Ovary (tissue), 3 donors: ENCODE data around the gene MSI2.

Experiments
- POLR2A ChIP-seq: fragments of 450-650 bp; IDR thresholded peaks from one replicate; pipeline ENCODE4 v1.6.1; 2017; ENCODE audit warnings: antibody characterized with exemption, mild to moderate bottlenecking, moderate library complexity
- TF ChIP-seq, protein P1 (sequence below), 3 donors: fragments of 450-650 bp in 2 of 3; fragments of 200-600 bp in 1 of 3; IDR thresholded peaks; one replicate each; pipeline versions ENCODE4 v1.5.1 to v1.8.0; 2016 to 2022; ENCODE audit warnings: antibody characterized with exemption in 3 of 3, mild to moderate bottlenecking in 1 of 3
- donor health status: DM: no; HTN: no; CAD: no.

DNA sequence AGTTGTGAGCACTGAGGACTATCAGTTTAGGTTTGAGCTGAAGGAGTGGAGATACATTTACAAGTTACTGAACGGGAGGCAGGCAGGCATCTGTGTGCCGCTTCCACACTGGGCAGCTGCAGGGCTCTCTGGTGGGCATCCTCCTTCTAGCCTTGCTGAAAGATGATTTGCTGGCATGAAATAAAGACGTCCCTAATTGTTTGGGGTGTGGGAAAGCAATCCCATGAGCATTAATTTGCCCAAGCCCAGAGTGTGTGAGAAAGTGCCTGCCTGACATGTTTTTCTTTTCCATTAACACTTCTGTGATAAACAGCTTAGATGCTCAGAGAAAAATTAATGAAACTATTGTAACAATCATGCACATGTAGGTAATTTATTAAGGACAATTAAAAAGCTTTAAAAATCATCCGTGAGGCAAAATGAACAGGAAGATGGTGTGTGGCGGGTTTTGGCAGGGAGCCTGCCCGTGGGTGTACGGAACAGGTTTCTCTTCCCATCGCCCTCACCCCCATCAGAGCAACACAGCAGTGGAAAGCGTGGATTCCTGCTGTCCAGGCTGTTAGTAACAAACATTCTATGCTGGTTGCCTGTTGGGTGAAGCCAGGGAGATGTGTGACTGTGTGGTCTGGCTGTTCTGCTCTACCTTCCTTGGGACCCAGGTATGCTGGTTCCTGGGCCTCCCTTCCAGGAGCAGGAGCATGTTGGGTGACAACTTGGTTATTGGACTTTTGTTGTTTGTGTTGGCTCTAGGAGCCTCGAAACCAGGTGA lies 191.9 kb downstream of the MSI2 start:
- TF ChIP-seq, protein P1, sequence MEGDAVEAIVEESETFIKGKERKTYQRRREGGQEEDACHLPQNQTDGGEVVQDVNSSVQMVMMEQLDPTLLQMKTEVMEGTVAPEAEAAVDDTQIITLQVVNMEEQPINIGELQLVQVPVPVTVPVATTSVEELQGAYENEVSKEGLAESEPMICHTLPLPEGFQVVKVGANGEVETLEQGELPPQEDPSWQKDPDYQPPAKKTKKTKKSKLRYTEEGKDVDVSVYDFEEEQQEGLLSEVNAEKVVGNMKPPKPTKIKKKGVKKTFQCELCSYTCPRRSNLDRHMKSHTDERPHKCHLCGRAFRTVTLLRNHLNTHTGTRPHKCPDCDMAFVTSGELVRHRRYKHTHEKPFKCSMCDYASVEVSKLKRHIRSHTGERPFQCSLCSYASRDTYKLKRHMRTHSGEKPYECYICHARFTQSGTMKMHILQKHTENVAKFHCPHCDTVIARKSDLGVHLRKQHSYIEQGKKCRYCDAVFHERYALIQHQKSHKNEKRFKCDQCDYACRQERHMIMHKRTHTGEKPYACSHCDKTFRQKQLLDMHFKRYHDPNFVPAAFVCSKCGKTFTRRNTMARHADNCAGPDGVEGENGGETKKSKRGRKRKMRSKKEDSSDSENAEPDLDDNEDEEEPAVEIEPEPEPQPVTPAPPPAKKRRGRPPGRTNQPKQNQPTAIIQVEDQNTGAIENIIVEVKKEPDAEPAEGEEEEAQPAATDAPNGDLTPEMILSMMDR (IDR thresholded peaks at IDR 0.05), result no peak
- TF ChIP-seq POLR2A, result no peak
